IMR-90 (cell line): Measurements from ENCODE around the gene PTPRCAP. TPM values are rescaled to one million over a fixed set of nuclear protein-coding genes. Genes with fewer than 3 reads are reported as not detected.

ENCODE experiments used
- ATAC-seq: fragments of 200-7000 bp; cut with Tn5 transposase; 2 replicates; pipeline ENCODE4 v1.9.1; 2020; ENCODE audit warnings: low read depth, mild to moderate bottlenecking, moderate library complexity
- BruUV-seq: library from RNA; stranded (reverse); fragments of 400-500 nt; replicated peaks from 2 replicates; lab custom pipeline; 2021; lab: Mats Ljungman, UMichigan
- CTCF ChIA-PET: fragments of 300-600 bp; formaldehyde crosslinking; extraction: SDS; loops from one replicate; lab custom pipeline; 2021; ENCODE audit warnings: antibody characterized with exemption; lab: Yijun Ruan, JAX
- POLR2A ChIA-PET: fragments of 300-600 bp; sonication (Branson Sonifier 250); formaldehyde crosslinking; loops from one replicate; lab custom pipeline; 2022; ENCODE audit warnings: antibody characterized with exemption; ENCODE audit not compliant: unreplicated experiment; lab: Charles Lee
- DNase-seq: peaks from one replicate; pipeline ENCODE4 v3.0.0; 2013
- H2AFZ ChIP-seq: replicated peaks from 2 replicates; pipeline ENCODE3; 2013; ENCODE audit warnings: low read length, mild to moderate bottlenecking; ENCODE audit not compliant: poor library complexity
- H2AK5ac ChIP-seq: 2 replicates; pipeline ENCODE4 v1.6.1; 2013; ENCODE audit warnings: low read depth, low read length, inconsistent platforms
- H2AK9ac ChIP-seq: replicated peaks from 2 replicates; pipeline ENCODE3; 2013; ENCODE audit warnings: mild to moderate bottlenecking, low read depth, low read length, moderate library complexity; ENCODE audit not compliant: poor library complexity
- H2BK120ac ChIP-seq: 2 replicates; pipeline ENCODE4 v1.6.1; 2013; ENCODE audit warnings: low read depth, low read length, inconsistent platforms
- H2BK15ac ChIP-seq: 3 replicates; pipeline ENCODE4 v1.6.1; 2013; ENCODE audit warnings: low read depth, low read length, inconsistent platforms
- H2BK20ac ChIP-seq: 2 replicates; pipeline ENCODE4 v1.6.1; 2013; ENCODE audit warnings: low read depth, mild to moderate bottlenecking, inconsistent platforms, low read length, moderate library complexity
- H2BK5ac ChIP-seq: 2 replicates; pipeline ENCODE4 v1.6.1; 2013; ENCODE audit warnings: mild to moderate bottlenecking, low read depth, low read length, inconsistent platforms; ENCODE audit not compliant: poor library complexity, severe bottlenecking
- H3K14ac ChIP-seq: replicated peaks from 2 replicates; pipeline ENCODE4 v1.6.1; 2013; ENCODE audit warnings: low read depth, low read length, inconsistent platforms
- H3K18ac ChIP-seq: 2 replicates; pipeline ENCODE4 v1.6.1; 2013; ENCODE audit warnings: low read depth, low read length, control low read depth
- H3K23ac ChIP-seq: 2 replicates; pipeline ENCODE4 v1.6.1; 2013; ENCODE audit warnings: low read depth, low read length, inconsistent platforms
- H3K27ac ChIP-seq: 2 replicates; pipeline ENCODE4 v1.5.1; 2013; ENCODE audit warnings: mild to moderate bottlenecking, control low read depth, low read length; ENCODE audit not compliant: insufficient read depth
- H3K27me3 ChIP-seq: 2 replicates; pipeline ENCODE4 v1.6.1; 2013; ENCODE audit warnings: low read length; ENCODE audit not compliant: control insufficient read depth, insufficient read depth
- H3K36me3 ChIP-seq: 2 replicates; pipeline ENCODE4 v1.6.1; 2013; ENCODE audit warnings: low read length, mixed read lengths; ENCODE audit not compliant: control insufficient read depth, insufficient read depth
- H3K4ac ChIP-seq: 2 replicates; pipeline ENCODE4 v1.6.1; 2013; ENCODE audit warnings: low read depth, low read length, inconsistent platforms
- H3K4me1 ChIP-seq: 2 replicates; pipeline ENCODE4 v1.6.1; 2013; ENCODE audit warnings: low read length, mixed read lengths; ENCODE audit not compliant: control insufficient read depth, insufficient read depth
- H3K4me2 ChIP-seq: 2 replicates; pipeline ENCODE4 v1.6.1; 2013; ENCODE audit warnings: low read depth, mild to moderate bottlenecking, control low read depth, low read length, moderate library complexity
- H3K4me3 ChIP-seq: 2 replicates; pipeline ENCODE4 v1.5.1; 2013; ENCODE audit warnings: low read depth, mild to moderate bottlenecking, control low read depth, low read length, moderate library complexity; ENCODE audit not compliant: insufficient read depth
- H3K56ac ChIP-seq: 2 replicates; pipeline ENCODE4 v1.6.1; 2013; ENCODE audit warnings: low read length, inconsistent platforms; ENCODE audit not compliant: insufficient read depth; ENCODE audit errors: extremely low read depth
- H3K79me1 ChIP-seq, 2 experiments: 2 replicates each; pipeline ENCODE4 v1.6.1; 2013; ENCODE audit warnings: low read length in 2 of 2, inconsistent platforms in 1 of 2, low read depth in 1 of 2
- H3K9ac ChIP-seq: 2 replicates; pipeline ENCODE4 v1.6.1; 2013; ENCODE audit warnings: low read depth, low read length, control low read depth
- H3K9me1 ChIP-seq: 2 replicates; pipeline ENCODE4 v1.6.1; 2013; ENCODE audit warnings: low read length, inconsistent platforms; ENCODE audit not compliant: insufficient read depth
- H3K9me3 ChIP-seq: 2 replicates; pipeline ENCODE4 v1.6.1; 2013; ENCODE audit warnings: low read length; ENCODE audit not compliant: control insufficient read depth, insufficient read depth
- H4K20me1 ChIP-seq: 2 replicates; pipeline ENCODE4 v1.6.1; 2013; ENCODE audit warnings: low read length, inconsistent platforms; ENCODE audit not compliant: insufficient read depth
- H4K5ac ChIP-seq: 2 replicates; pipeline ENCODE4 v1.6.1; 2013; ENCODE audit warnings: mild to moderate bottlenecking, low read depth, low read length, control low read depth
- H4K8ac ChIP-seq, 2 experiments: 2 replicates each; pipeline ENCODE4 v1.6.1; 2013; ENCODE audit warnings: low read depth in 2 of 2, low read length in 2 of 2, control low read depth in 1 of 2, inconsistent platforms in 1 of 2
- H4K91ac ChIP-seq: 2 replicates; pipeline ENCODE4 v1.6.1; 2013; ENCODE audit warnings: low read depth, low read length, inconsistent platforms; ENCODE audit not compliant: insufficient read depth
- CTCF ChIP-seq: conservative IDR thresholded peaks from 2 replicates; pipeline ENCODE4 v1.5.1; 2012; ENCODE audit warnings: mild to moderate bottlenecking, low read depth, low read length, improper control_type of control experiment
- MAFK ChIP-seq: IDR thresholded peaks from 2 replicates; pipeline ENCODE4 v1.6.1; 2012; ENCODE audit warnings: low read depth, low read length, improper control_type of control experiment
- WGBS, 2 experiments: methylation state at CpG; one replicate each; pipeline versions ENCODE4 v1.1.5 to v1.1.7; 2013; ENCODE audit warnings: missing lambda C conversion rate in 2 of 2; ENCODE audit not compliant: insufficient read length in 1 of 2; ENCODE audit errors: extremely low coverage in 2 of 2; 5-methylcytosine and 5-hydroxymethylcytosine counted together
- dilution Hi-C: fragments of 300-500 bp; cut with HindIII; formaldehyde crosslinking; loops from one replicate; pipeline ENCODE4 v1.14.3; 2018; ENCODE audit warnings: low sequenced_read_pairs; ENCODE audit not compliant: unreplicated experiment
- in situ Hi-C: fragments of 300-500 bp; cut with MboI; formaldehyde crosslinking; loops from 3 replicates; pipeline ENCODE4 v1.14.3; 2019; ENCODE audit warnings: low sequenced_read_pairs, inconsistent platforms, mixed read lengths
- intact Hi-C: fragments of 100-400 bp; cut with micrococcal nuclease; formaldehyde crosslinking; loops from 2 replicates; pipeline ENCODE4 v1.10.0; 2022
- polyA plus RNA-seq, 3 experiments: library from polyadenylated mRNA; depleted of rRNA; stranded (reverse); fragments of >200 nt; gene quantifications; 2 replicates each; pipeline ENCODE4 v1.2.3, GENCODE V29; 2012; ENCODE audit warnings: low replicate concordance in 1 of 3
- total RNA-seq: library from RNA; depleted of rRNA; stranded (reverse); fragments of >200 nt; gene quantifications from 2 replicates; pipeline ENCODE4 v1.2.3, GENCODE V29; 2012

The PTPRCAP gene
- total and polyA plus RNA-seq, 2 of the 4 experiments (the other 2 are of a cell fraction) = 0.24 TPM; not detected in 1

GRCh38 chr11:67453816-67454732, 16.6 kb upstream of the PTPRCAP start:
- Histone ChIP-seq H2AK9ac (no peak overlapping the region), H2BK20ac (no peak overlapping the region), H3K4me2 (no peak overlapping the region), H3K14ac (no peak overlapping the region), H4K91ac (no peak overlapping the region), H3K18ac (no peak overlapping the region), H3K23ac (no peak overlapping the region), H3K27ac (no peak overlapping the region), H3K9me1 (no peaks in the 10 kb centered on the region), H4K8ac (no peak overlapping the region), H3K9me3 (no peaks in the 10 kb centered on the region), H2AFZ (no peak overlapping the region), H3K4me3 (no peak overlapping the region), H2AK5ac (no peak overlapping the region), H4K20me1 (no peaks in the 10 kb centered on the region), H3K4me1 (no peaks in the 10 kb centered on the region), H3K27me3 (peaks cover 26% of the 10 kb centered on the region; the same call in 1 of the 2 replicates), H4K5ac (no peak overlapping the region), H2BK15ac (no peak overlapping the region), H2BK5ac (no peak overlapping the region), H3K9ac (no peak overlapping the region), H3K36me3 (no peaks in the 10 kb centered on the region), H3K79me1 (no peaks in the 10 kb centered on the region), H3K56ac (no peak overlapping the region), H3K4ac (no peak overlapping the region), H2BK120ac (no peak overlapping the region)
- dilution Hi-C loops = no loop called here
- no CpG with 5 or more reads among the region's 21 CpGs for WGBS, 2 experiments
- ATAC-seq = no peak
- POLR2A ChIA-PET = no interaction called here
- BruUV-seq = no TSS peak
- in situ Hi-C loops = no loop called here
- no peak for DNase-seq
- intact Hi-C loops = no loop called here
- CTCF ChIA-PET = no interaction called here
- TF ChIP-seq CTCF (no peak), MAFK (no peak)
